ENCODE measurements around the gene PPP2CA. TPM values are rescaled to one million over a fixed set of nuclear protein-coding genes. Genes with fewer than 3 reads are reported as not detected.

Gene PPP2CA
- total and polyA plus RNA-seq, 2 experiments from 2014 or later = 195 to 249 TPM

- no peak overlapping the region for H2AFZ ChIP-seq
- H3K9me3 ChIP-seq (ENCODE audit: low read depth) = no peaks in the 10 kb centered on the region
- no peaks in the 10 kb centered on the region for H3K4me1 ChIP-seq (ENCODE audit: insufficient read depth)
- no peaks in the 10 kb centered on the region for H3K27me3 ChIP-seq
- no peak overlapping the region for H3K4me2 ChIP-seq
- 98% methylated on average over 4 of the region's 4 CpGs for WGBS (ENCODE audit: low lambda C conversion rate, missing lambda C conversion rate)
- H3K9me2 ChIP-seq (replicated peaks; ENCODE audit: insufficient read depth) = no peaks in the 10 kb centered on the region
- H3K27ac ChIP-seq = no peak overlapping the region
- no peaks in the 10 kb centered on the region for H4K20me1 ChIP-seq (ENCODE audit: insufficient read depth, poor library complexity, severe bottlenecking)
- H3K36me3 ChIP-seq (replicated peaks; ENCODE audit: insufficient read depth, low read depth) = no peaks in the 10 kb centered on the region
- no peak for DNase-seq (ENCODE audit: low spot score)
- TF ChIP-seq, protein P1, sequence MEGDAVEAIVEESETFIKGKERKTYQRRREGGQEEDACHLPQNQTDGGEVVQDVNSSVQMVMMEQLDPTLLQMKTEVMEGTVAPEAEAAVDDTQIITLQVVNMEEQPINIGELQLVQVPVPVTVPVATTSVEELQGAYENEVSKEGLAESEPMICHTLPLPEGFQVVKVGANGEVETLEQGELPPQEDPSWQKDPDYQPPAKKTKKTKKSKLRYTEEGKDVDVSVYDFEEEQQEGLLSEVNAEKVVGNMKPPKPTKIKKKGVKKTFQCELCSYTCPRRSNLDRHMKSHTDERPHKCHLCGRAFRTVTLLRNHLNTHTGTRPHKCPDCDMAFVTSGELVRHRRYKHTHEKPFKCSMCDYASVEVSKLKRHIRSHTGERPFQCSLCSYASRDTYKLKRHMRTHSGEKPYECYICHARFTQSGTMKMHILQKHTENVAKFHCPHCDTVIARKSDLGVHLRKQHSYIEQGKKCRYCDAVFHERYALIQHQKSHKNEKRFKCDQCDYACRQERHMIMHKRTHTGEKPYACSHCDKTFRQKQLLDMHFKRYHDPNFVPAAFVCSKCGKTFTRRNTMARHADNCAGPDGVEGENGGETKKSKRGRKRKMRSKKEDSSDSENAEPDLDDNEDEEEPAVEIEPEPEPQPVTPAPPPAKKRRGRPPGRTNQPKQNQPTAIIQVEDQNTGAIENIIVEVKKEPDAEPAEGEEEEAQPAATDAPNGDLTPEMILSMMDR (IDR thresholded peaks at IDR 0.05; ENCODE audit: poor library complexity) = no peak
- no peak for TF ChIP-seq EZH2phosphoT487 (IDR thresholded peaks at IDR 0.05; ENCODE audit: low read depth, severe bottlenecking, unreplicated experiment)
- H3K79me2 ChIP-seq = no peaks in the 10 kb centered on the region
- H3K4me3 ChIP-seq = no peak overlapping the region
Observed at GRCh38 chr5:134268919-134269318, 43.0 kb upstream of the PPP2CA start.

GRCh38 chr5:134268019-134268601, 42.2 kb upstream of the PPP2CA start:
- 90% methylated on average over 3 of the region's 3 CpGs for WGBS (ENCODE audit: low lambda C conversion rate, missing lambda C conversion rate)
- Histone ChIP-seq H3K9me2 (replicated peaks; ENCODE audit: insufficient read depth) (no peaks in the 10 kb centered on the region), H3K4me2 (no peak overlapping the region), H4K20me1 (ENCODE audit: insufficient read depth, poor library complexity, severe bottlenecking) (no peaks in the 10 kb centered on the region), H3K4me1 (ENCODE audit: insufficient read depth) (no peaks in the 10 kb centered on the region), H3K4me3 (no peak overlapping the region), H3K9me3 (ENCODE audit: low read depth) (no peaks in the 10 kb centered on the region), H3K27me3 (no peaks in the 10 kb centered on the region), H3K27ac (no peak overlapping the region), H3K36me3 (replicated peaks; ENCODE audit: insufficient read depth, low read depth) (no peaks in the 10 kb centered on the region), H3K79me2 (no peaks in the 10 kb centered on the region), H2AFZ (no peak overlapping the region)
- TF ChIP-seq EZH2 (IDR thresholded peaks at IDR 0.05; ENCODE audit: borderline replicate concordance) (no peak), EZH2phosphoT487 (IDR thresholded peaks at IDR 0.05; ENCODE audit: low read depth, severe bottlenecking, unreplicated experiment) (no peak)
- TF ChIP-seq, protein P1 (IDR thresholded peaks at IDR 0.05; ENCODE audit: poor library complexity) = no peak
- DNase-seq (ENCODE audit: low spot score) = no peak

- H3K36me3 ChIP-seq (replicated peaks; ENCODE audit: insufficient read depth, low read depth) = no peaks in the 10 kb centered on the region
- WGBS (ENCODE audit: low lambda C conversion rate, missing lambda C conversion rate) = 79% methylated on average over 7 of the region's 7 CpGs
- H4K20me1 ChIP-seq (ENCODE audit: insufficient read depth, poor library complexity, severe bottlenecking) = no peaks in the 10 kb centered on the region
- H3K9me3 ChIP-seq (ENCODE audit: low read depth) = no peaks in the 10 kb centered on the region
- no peak overlapping the region for H3K4me2 ChIP-seq
- no peak overlapping the region for H3K4me3 ChIP-seq
- H3K4me1 ChIP-seq (ENCODE audit: insufficient read depth) = no peaks in the 10 kb centered on the region
- H3K9me2 ChIP-seq (replicated peaks; ENCODE audit: insufficient read depth) = no peaks in the 10 kb centered on the region
- TF ChIP-seq EZH2 (IDR thresholded peaks at IDR 0.05; ENCODE audit: borderline replicate concordance) = no peak
- no peak for TF ChIP-seq EZH2phosphoT487 (IDR thresholded peaks at IDR 0.05; ENCODE audit: low read depth, severe bottlenecking, unreplicated experiment)
- TF ChIP-seq, protein P1 (IDR thresholded peaks at IDR 0.05; ENCODE audit: poor library complexity) = no peak
- H3K27me3 ChIP-seq = no peaks in the 10 kb centered on the region
- DNase-seq (ENCODE audit: low spot score) = no peak
- no peak overlapping the region for H2AFZ ChIP-seq
- H3K27ac ChIP-seq = no peak overlapping the region
- no peaks in the 10 kb centered on the region for H3K79me2 ChIP-seq
Observed at GRCh38 chr5:134267366-134268018, 41.6 kb upstream of the PPP2CA start.

Data from hepatocyte (in vitro differentiated cells).